ENCODE results near the gene STARD5.

Gene STARD5

DNA sequence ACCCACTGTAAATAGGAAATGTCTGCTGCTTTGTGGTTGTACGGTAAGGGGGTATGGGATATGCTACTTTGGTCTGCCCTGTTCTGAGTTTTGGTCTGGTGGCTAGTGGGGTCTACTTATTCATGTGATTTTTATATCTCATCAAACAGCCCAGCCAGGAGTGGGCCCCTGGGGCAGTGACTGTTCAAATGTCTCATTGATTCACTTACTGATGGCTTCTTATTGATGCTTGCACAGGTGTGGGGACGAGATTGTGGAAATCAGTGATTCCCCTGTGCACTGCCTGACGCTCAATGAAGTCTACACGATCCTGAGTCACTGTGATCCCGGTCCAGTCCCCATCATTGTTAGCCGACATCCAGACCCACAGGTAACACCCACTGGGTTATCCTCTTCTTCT is 38.5 kb downstream of the STARD5 start:
- Histone ChIP-seq H3K4me3 (ENCODE audit: low read depth, low read length) (no peak overlapping the region), H3K36me3 (ENCODE audit: control insufficient read depth, insufficient read depth, low read length) (no peaks in the 10 kb centered on the region), H3K9me3 (ENCODE audit: control insufficient read depth, low read length) (no peaks in the 10 kb centered on the region), H3K4me2 (ENCODE audit: low read length) (no peak overlapping the region), H3K27me3 (ENCODE audit: control insufficient read depth, insufficient read depth, low read length) (no peaks in the 10 kb centered on the region), H3K27ac (no peak overlapping the region), H3K4me1 (peaks cover 2% of the 10 kb centered on the region), H3K9ac (no peak overlapping the region), H3K79me2 (no peaks in the 10 kb centered on the region), H2AFZ (no peak overlapping the region)
- TF ChIP-seq, protein P1, sequence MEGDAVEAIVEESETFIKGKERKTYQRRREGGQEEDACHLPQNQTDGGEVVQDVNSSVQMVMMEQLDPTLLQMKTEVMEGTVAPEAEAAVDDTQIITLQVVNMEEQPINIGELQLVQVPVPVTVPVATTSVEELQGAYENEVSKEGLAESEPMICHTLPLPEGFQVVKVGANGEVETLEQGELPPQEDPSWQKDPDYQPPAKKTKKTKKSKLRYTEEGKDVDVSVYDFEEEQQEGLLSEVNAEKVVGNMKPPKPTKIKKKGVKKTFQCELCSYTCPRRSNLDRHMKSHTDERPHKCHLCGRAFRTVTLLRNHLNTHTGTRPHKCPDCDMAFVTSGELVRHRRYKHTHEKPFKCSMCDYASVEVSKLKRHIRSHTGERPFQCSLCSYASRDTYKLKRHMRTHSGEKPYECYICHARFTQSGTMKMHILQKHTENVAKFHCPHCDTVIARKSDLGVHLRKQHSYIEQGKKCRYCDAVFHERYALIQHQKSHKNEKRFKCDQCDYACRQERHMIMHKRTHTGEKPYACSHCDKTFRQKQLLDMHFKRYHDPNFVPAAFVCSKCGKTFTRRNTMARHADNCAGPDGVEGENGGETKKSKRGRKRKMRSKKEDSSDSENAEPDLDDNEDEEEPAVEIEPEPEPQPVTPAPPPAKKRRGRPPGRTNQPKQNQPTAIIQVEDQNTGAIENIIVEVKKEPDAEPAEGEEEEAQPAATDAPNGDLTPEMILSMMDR (IDR thresholded peaks at IDR 0.05): no peak

DNA sequence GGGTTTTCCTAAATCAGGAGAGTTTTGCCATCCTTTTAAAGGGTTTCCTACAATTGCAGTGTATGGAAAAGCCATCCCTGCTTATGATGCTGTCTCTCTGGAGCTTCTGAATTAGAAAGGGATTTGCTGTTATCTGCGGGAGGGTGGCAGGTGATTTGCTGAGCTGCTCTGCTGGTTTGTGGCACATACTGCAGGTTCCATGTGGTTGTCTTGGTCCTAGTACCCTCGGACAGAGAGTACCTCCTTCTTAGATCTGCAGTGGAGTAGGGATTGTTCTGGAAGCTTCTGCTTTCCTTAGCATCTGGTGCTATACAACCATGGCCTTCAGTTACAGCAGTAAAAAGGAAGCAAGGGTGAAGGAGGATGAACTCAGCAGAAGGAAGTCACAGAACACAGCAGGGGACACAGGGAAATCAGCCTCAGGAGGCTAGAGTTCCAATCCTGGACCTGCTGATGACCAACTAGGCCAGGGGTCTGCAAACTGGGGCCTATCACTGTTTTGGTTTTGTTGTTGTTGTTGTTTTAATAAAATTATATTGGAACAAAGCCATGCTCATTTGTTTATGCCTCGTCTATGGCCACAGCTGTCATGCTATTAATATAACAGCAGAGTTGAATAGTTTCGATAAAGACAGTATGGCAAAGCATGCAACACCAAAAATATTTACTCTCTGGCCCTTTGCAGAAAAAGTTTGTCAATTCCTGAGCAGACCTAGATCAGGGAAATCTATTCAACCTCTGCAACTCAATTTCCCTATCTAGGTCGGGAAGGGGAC is 39.5 kb downstream of the STARD5 start:
- Histone ChIP-seq H2AFZ (no peak overlapping the region), H3K9ac (no peak overlapping the region), H3K4me2 (ENCODE audit: low read length) (no peak overlapping the region), H3K36me3 (ENCODE audit: control insufficient read depth, insufficient read depth, low read length) (no peaks in the 10 kb centered on the region), H3K27ac (no peak overlapping the region), H3K4me3 (ENCODE audit: low read depth, low read length) (no peak overlapping the region), H3K9me3 (ENCODE audit: control insufficient read depth, low read length) (no peaks in the 10 kb centered on the region), H3K4me1 (peaks cover 3% of the 10 kb centered on the region), H3K27me3 (ENCODE audit: control insufficient read depth, insufficient read depth, low read length) (no peaks in the 10 kb centered on the region), H3K79me2 (no peaks in the 10 kb centered on the region)
- TF ChIP-seq, protein P1 (IDR thresholded peaks at IDR 0.05): no peak

DNA sequence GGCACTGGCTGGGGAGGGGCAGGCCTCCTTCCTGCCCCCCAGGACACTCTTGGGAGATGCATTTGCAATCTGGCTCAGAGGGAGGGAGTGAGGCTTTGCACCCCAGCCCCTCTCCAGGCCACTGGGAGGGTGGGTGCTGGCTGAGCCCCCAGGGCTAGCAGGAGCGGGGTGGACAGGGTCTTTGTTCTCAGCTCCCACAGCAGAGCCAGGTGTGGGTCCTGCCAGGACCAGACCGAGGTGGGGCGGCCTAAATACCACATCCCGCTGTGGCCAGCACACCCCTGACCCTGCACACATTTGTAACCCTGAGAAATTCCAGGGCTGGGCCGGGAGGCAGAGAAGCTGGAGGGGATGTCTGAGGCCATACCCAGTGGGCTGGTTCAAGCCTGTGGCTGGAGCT is 41.0 kb downstream of the STARD5 start:
- H3K4me1 ChIP-seq: peaks cover 3% of the 10 kb centered on the region
- no peaks in the 10 kb centered on the region for H3K27me3 ChIP-seq (ENCODE audit: control insufficient read depth, insufficient read depth, low read length)

DNA sequence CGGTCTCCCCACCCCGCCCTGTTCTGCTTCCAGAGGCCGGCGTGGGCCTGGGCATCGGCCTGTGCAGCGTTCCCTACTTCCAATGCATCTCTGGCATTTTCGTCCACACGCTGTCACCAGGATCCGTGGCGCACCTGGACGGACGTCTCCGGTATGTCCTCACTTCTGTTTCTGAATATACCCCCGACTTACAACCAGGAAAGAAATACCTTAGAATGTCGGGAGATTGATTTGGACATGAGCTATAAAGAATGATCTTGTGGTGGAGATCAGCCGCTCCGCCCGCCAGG is 41.4 kb downstream of the STARD5 start:
- Histone ChIP-seq H3K4me2 (ENCODE audit: low read length) (no peak overlapping the region), H3K4me3 (ENCODE audit: low read depth, low read length) (no peak overlapping the region), H3K9me3 (ENCODE audit: control insufficient read depth, low read length) (no peaks in the 10 kb centered on the region), H3K79me2 (no peaks in the 10 kb centered on the region), H2AFZ (no peak overlapping the region), H3K27ac (no peak overlapping the region), H3K9ac (no peak overlapping the region), H3K4me1 (peaks cover 3% of the 10 kb centered on the region), H3K36me3 (ENCODE audit: control insufficient read depth, insufficient read depth, low read length) (no peaks in the 10 kb centered on the region), H3K27me3 (ENCODE audit: control insufficient read depth, insufficient read depth, low read length) (no peaks in the 10 kb centered on the region)
- TF ChIP-seq, protein P1 (IDR thresholded peaks at IDR 0.05): no peak

More for the DNA sequence above, 41.0 kb downstream of the STARD5 start:
- no peak overlapping the region for H2AFZ ChIP-seq
- no peaks in the 10 kb centered on the region for H3K79me2 ChIP-seq
- H3K9me3 ChIP-seq (ENCODE audit: control insufficient read depth, low read length): no peaks in the 10 kb centered on the region
- no peak overlapping the region for H3K9ac ChIP-seq
- TF ChIP-seq, protein P1 (IDR thresholded peaks at IDR 0.05): no peak
- H3K4me2 ChIP-seq (ENCODE audit: low read length): no peak overlapping the region
- no peak overlapping the region for H3K27ac ChIP-seq
- no peaks in the 10 kb centered on the region for H3K36me3 ChIP-seq (ENCODE audit: control insufficient read depth, insufficient read depth, low read length)
- no peak overlapping the region for H3K4me3 ChIP-seq (ENCODE audit: low read depth, low read length)
